HG02798 (cell line): ENCODE data around the gene USP34.

Experiments used
- ATAC-seq: cut with Tn5 transposase; IDR thresholded peaks from one replicate; pipeline ENCODE4 v1.9.1; 2021; ENCODE audit warnings: mild to moderate bottlenecking; ENCODE audit not compliant: unreplicated experiment, poor library complexity

Gene USP34

GRCh38 chr2:61338447-61338846 lies 132.4 kb downstream of the USP34 start:
- no peak for ATAC-seq

- ATAC-seq: no peak
Measured at GRCh38 chr2:61335187-61335586, 135.7 kb downstream of the USP34 start.

GRCh38 chr2:61334466-61334865 lies 136.4 kb downstream of the USP34 start:
- ATAC-seq: no peak

- ATAC-seq: no peak
Measured at GRCh38 chr2:61328707-61329251, 142.1 kb downstream of the USP34 start.

GRCh38 chr2:61327173-61327572 lies 143.7 kb downstream of the USP34 start:
- no peak for ATAC-seq

GRCh38 chr2:61326423-61326822 lies 144.5 kb downstream of the USP34 start:
- no peak for ATAC-seq

GRCh38 chr2:61320181-61320580 lies 150.7 kb downstream of the USP34 start:
- no peak for ATAC-seq

GRCh38 chr2:61318553-61318952 lies 152.3 kb downstream of the USP34 start:
- ATAC-seq: no peak

- ATAC-seq: no peak
Measured at GRCh38 chr2:61295981-61296380, 174.9 kb downstream of the USP34 start.

- no peak for ATAC-seq
Measured at GRCh38 chr2:61291851-61292575, 178.9 kb downstream of the USP34 start.

- ATAC-seq: no peak
Measured at GRCh38 chr2:61288070-61288841, 182.6 kb downstream of the USP34 start.

GRCh38 chr2:61287254-61287653 lies 183.6 kb downstream of the USP34 start:
- no peak for ATAC-seq

GRCh38 chr2:61283443-61284160 lies 187.3 kb downstream of the USP34 start:
- ATAC-seq: no peak

- no peak for ATAC-seq
Measured at GRCh38 chr2:61282104-61282590, 188.7 kb downstream of the USP34 start.

GRCh38 chr2:61281321-61281720 lies 189.6 kb downstream of the USP34 start:
- ATAC-seq: no peak

GRCh38 chr2:61277756-61278155 lies 193.1 kb downstream of the USP34 start:
- ATAC-seq: no peak

- no peak for ATAC-seq
Measured at GRCh38 chr2:61275575-61276184, 195.2 kb downstream of the USP34 start.

GRCh38 chr2:61272421-61273070 lies 198.3 kb downstream of the USP34 start:
- ATAC-seq: no peak

- ATAC-seq: no peak
Measured at GRCh38 chr2:61268249-61268648, 202.6 kb downstream of the USP34 start.
